ENCODE measurements around the gene SEZ6L.
"Not testable (repeated sequence)": the region's sequence is repeated elsewhere in the genome, so short reads cannot be mapped to it uniquely, and the experiment has no call there.

Gene SEZ6L

DNA sequence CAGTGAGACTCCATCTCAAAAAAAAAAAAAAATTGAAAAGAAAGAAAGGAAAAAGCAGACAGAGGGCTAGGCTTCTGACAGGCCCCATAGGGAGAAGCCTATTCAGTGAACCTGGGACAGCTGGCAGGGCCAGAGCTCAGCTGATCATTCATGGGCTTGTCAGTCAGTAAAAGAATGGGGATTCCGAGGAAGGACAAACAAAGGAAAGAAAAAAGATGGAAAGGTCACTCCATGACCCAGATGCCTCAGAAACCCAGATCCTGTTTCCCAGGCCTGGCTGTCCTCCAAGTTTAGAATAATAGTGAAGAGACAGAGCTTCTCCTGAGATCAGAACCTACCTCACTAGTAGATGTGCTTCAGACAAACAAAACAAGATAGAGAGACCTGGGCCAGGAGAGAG, 225.5 kb downstream of the SEZ6L start:
- no peak for DNase-seq

DNA sequence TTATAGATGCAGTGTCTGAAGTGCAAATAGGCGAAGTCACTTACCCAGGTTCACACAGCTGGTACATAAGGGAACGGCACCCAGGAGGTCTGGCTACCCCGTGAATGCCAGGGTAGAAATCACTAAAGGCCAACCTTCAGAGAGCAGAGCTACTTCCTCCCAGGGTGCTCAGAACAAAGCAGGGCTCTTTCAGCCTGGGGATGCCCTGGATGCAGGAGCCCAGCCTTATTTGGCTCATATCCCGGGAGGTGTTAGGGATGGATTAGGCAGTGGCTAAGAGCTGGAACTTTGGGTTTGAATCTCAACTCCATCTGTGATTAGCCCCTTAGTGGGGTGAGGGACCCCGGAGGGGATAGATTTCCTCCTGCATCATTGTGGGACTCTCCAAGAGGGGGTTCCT, 226.7 kb downstream of the SEZ6L start:
- DNase-seq, result no peak

DNA sequence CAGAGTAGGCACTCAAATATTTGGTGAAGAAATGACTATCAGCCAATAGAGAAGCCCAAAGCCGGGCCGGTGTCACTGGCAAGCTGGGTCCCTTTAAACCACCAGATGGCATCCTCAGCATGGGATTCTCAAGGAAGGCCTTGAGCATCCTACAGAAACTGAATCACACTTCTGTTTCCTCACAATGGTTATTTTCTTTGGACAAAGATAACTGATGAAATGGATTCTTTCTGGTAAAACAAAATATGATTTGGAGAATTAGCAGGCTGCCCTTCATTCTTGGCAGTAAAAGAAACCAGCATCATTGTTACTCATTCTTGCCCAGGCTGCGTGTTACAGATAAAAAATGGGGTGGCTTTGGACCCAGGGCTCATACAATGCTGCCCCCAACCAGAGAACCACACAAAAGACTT, 229.5 kb downstream of the SEZ6L start:
- peak; percentile 40 for DNase-seq

DNA sequence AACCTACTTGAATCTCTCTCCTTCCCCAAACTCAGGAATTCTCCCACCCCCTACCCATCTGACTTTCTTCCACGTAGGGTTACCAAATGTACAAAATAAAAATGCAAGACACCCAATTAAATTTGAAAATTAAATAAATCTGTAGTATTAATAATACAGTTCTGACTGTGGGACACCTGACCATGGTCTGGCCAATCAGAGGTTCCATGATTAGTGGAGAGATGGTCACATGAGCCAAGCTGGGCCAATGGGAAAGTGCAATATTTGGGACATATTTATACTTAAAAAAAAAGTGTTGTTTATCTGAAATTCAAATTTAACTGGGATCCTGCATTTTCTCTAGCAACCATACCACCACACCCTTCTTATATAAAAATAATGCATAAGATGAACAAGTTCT, 230.0 kb downstream of the SEZ6L start:
- DNase-seq, result no peak

DNA sequence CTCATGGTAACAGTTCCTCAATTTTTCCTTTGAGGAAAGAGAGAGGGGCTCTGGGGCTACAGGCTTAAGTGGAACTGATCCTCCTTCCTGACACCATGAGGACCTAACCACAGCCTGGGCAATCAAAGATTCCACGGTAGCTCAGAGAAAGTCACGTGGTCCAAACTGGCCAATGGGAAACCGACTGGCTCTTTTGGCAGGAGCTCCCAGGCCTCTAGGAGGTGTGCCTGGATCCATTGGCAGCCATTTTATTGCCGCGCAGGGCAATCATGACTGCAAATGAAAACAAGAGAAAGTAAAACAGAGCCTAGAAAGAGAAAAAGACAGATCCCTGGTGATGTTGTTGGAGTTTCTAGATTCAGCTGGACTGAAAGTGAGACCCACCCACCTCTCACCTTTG, 232.5 kb downstream of the SEZ6L start:
- DNase-seq, result no peak

DNA sequence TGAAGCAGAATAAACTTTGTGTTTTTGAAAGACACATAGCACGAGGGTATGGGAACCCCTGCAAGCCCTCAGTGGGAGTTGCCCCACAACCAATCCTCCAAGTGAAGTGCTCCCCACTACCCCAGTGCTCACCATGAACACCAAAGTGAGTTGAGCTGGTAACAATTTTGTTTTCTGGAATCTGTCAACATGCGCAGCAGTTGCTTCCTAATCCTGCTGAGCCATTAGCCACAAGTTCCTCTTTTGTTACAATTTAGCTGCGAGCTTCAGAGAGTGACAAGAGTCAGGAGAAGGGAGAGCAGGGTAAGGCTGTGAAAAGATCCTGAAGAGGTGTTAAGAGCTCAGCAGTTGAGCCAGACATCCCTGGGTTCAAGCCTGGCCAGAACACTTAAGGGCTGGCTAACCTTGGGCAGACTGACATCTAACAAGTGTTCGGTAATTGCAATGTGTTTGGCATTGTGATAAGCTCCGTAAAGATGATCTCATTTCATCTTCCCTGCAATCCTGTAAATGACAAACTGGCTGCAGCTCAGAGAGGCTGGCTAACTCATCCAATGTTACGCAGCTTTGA, 235.7 kb downstream of the SEZ6L start:
- no peak for DNase-seq

DNA sequence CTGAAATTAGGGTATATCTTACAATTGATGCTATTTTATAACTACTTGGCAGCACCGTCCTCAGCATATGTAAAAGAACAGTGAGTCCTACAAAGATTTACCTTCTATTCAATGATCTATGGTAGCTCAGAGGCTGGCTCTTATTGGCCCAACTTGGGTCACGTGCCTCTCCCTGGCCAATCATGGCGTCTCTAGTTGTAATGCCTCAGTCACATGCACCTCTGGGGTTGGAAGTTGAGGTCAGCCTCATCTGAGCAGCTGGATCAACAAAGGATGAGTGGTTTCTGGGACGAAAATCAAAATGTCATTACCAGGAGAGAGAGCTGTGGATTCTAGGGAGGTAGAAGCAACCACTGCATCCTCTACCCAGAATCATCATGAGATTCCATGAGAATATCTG, 236.9 kb downstream of the SEZ6L start:
- DNase-seq, result no peak

DNA sequence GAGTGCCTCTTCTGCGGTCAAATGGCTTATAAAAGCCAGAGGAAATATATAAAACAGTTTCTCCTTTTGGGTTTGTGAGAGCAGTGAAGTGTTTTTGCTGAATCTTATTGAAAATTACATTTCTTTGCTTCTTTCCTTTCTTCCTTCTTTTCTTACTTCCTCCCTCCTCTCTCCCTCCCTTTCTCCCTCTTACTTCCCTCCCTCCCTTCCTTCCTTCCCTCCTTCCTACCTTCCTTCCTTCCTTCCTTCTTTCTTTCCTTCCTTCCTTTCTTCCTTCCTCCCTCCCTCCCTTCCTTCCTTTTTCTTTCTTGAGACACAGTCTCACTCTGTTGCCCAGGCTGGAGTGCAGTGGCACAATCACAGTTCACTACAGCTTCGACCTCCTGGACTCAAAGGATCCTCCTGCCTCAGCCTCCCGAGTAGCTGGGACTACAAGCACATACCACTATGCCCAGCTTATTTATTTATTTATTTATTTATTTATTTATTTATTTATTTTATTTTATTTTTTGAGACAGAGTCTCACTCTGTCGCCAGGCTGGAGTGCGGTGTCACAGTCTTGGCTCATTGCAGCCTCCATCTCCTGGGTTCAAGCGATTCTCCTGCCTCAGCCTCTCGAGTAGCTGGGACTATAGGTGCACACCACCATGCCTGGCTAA, 239.4 kb downstream of the SEZ6L start:
- DNase-seq, result not testable (repeated sequence)

DNA sequence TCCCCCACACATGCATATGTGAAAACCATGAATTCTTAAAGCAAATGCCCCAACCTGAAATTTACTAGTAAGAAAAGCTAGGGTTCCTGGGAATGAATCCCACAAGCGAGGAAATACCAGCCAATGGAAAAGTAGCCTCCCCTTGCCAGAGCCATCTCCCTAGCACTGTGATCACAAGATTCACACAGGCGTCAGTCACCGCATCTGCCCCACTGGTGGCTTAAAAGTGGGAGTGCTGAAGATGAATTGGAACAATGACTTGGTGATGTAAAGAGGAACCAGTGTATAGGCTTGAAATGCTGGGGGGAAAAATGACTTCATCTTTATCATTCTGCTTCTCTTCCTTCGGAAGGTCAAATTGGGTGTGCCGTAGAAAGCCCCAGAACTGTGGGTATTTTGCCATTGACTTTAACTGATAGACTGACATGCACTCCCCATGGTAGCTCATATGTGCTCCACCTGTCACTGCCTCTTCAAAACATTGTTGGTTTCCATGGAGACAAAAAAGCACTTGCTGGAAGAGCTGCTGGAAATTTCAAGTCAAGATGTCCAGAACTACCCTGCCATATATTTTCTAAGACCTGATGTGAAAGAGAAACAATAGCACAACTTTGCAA, 240.6 kb downstream of the SEZ6L start:
- no peak for DNase-seq

DNA sequence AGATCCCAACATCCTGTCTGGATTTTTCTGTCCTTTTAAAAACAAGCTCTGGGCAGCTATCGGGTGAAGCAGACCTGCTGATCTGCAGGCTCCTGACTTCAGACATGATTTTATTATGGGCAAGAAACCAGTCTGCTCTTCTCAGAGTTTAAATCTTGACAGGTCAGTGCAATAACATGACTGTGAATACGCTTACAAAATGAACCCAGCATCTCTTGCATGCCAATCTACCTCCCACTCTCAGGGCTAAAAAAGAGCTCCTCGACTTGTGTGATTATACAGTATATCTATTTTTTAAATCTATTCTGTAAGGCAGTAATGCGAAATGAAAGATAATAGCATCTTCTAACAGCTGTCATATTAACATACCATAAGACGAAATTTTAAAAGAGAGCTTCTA, 241.1 kb downstream of the SEZ6L start:
- no peak for DNase-seq

DNA sequence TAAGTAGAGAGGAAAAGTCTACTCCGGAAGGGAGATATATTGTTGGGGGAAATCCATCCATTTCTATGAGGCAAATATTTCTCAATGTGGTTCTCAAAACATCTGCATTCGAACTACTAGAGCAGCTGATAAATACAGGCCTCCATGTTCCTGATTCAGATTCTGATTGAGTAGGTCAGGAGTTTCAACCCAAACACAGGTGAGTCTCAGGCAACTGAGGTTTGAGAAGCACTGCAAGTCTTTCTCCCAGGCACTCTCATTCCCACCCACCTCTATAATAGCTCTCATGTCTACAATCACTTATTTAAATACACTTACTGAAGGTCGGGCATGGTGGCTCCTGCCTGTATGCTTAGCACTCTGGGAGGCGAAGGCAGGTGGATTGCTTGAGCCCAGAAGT, 245.1 kb downstream of the SEZ6L start:
- no peak for DNase-seq

DNA sequence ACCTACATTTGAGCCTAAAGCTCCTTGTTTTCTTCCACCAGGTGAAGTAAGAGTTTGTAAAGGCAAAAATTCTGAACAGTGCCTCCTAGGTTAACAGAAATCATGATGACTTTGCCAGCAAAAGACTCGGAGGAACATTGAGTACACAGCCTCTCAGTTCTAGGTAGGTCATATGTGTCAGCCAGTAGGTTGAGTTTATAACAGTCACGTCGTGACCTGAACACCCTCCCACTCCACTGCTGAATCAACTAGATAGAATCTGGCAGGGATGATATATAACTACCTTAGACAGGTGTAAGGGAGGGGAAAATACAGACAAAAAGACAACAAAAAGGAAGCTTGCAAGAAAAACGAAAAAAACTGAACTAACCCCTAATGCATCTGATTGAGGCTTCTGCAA, 247.0 kb downstream of the SEZ6L start:
- DNase-seq, result no peak

DNA sequence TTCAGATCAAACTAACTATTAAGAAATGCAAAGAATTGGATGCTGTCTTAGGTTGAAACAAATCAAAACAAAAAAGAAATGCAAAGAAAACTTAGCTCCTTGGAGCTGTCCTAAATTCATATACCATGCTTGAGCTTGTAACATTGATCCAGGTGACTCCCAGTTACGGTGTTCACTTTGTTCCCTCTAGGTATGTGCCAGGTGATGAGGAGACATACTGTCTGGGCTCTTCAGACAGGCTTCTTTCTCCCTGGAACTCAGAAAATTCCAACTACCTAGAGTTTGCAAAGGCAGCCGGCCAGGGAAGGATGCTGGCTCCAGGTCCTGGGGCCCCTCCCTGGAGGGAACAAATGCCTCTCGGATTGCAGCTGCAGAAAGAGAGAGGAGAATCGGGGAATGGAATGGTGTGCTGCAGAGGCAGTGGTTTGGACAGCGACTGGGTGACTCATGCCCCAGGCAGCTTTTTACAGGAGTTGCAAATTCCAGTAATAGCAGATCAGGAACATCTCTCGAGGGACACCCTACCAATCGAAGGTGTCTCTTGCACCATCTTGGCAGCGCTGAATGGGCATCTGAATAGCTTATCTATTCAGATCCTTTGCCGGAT, 247.5 kb downstream of the SEZ6L start:
- DNase-seq, result no peak

DNA sequence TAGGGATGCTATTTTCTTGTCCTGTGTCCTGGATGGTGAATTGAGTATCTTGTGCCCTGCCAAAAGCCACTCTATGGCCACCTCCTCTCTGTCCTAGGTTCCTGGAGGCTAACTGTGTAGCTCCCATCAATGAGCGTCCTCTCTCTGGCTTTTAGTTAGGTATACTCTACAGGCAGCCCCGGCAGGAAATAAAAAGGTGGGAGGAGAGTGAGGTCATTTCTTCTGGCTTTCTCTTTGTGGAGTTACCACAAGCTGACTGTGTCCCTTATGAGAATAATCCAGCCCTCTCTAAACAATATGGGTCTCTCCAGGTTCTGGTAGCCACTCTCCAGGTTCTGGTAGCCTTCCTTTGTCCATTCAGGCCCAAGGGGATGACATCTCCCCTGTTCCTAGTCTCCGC, 248.1 kb downstream of the SEZ6L start:
- DNase-seq, result no peak

DNA sequence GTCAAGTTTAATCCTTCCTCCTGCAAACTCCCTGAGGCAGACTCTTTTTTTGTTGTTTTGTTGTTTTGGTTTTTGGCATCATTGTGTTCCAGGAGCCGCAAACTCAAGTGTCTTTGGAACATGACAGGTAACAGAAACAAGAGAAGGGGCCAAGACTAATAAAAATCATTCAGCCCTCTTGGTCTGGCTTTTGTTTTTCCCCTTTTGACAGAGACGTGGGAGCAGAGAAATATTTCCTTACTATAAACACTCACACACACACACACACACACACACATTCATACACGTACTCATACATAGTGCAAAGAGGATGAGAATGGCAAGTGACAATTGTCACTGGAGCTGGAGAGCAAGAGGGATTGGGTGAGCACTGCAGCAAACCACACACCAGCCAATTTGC, 249.4 kb downstream of the SEZ6L start:
- DNase-seq, result no peak

DNA sequence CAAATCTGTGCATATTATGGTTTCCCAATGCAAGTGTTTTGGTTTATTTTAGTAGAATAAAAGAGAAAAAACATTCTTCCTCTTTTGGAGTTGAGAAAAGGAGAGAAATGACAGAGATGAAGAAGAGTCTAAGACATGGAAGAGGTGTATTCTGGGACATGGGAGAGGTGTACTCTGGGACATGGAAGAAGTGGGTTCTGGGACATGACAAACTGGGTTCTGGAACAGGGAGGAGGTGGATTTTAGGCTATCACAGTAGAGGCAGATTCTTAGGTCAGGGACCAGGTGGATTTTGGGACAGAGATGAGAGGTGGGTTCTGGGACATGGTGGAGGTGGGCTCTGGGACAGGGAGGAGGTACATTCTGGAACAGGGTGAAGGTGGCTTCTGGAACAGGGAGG, 257.7 kb downstream of the SEZ6L start:
- DNase-seq, result no peak

DNA sequence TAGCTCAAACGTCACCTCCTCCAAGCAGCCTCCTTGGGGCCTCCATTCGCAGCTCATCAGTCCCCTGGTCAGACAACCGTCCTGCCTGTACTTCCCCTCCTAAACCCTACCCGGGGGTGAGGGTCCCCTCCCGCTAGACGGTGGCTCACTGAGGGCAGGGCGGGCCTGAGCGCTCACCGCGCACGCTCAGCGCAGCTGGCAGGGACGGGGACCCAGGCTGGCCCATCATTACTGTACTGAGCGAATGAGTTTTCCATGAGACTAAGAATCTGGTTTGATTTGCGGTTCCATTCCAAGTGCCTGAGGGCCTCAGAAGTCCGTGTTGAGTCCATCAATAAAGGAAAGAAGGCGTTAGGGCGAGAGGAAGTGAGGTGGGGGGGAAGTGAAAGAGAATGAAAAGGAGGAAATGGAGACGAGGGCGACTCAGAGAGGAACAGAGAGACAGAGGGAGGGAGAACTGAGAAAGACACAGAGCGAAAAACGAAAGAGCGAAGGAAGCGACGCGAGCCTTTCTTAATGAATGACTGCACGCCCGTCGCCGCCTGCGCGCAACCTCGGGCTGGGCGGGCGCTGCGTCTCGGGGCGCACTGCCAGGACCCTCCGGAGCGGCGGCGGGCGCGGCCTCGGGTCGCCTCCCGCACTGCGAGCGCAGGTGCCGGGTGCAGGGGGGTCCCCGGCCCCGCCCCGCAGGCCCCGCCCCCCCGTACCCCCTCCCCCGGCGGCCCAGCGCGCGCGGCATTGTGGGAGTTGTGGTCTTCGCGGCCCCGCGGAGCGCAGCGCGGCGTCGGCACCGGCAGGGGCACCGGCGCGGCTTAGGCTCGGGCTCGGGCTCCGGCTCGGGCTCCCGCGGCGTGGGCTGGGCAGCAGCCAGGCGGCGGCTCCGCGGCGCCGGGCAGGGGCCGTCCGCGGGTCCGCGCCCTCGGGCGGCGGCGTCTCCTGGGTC, 259.5 kb downstream of the SEZ6L start, which contains the start of gene ASPHD2:
ASPHD2 (plus strand) TSS at position 746 of the 943 bp plus-strand sequence. CDS start 4,356 bp downstream, outside the sequence.
- peak; percentile 73 for DNase-seq

DNA sequence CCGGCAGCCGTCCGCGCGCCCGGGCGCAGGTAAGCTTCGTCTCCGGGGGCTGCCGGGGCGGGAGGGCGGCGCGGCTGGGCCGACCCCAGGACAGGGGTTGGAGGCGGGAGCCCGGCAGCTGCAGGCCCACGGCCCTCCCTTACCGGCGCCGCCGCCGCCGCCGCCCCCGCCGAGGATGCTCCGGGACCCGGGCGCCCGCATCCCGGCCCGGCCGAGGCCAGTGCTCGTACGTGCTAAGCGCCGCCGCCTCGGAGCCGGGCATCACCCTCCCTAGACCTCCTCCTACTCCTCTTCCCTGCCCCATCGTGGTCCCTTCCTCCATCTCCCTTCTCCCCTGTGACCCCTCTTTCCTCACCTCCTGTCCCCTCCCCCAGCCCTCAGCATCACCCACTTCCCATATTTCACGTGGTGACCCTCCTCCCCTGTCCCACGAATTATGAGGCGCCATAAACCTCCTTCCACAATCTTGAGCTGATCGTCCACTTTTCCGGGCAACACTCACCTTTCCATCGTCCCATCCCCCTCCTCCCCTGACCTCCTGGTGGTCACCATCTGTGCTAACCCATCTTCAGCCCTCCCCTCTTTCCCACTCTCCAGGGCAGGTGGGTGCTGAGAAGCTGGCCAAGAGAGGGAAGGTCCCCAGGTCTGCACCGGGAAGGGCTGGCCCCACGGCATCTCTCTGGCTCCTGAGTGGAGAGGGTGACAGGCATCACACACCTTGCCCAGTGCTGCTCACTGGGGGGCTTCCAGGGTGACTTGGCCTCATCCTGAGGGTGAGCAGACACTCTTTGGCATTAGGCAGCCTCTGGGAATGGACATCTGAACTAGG, 260.4 kb downstream of the SEZ6L start:
- DNase-seq, result no peak

DNA sequence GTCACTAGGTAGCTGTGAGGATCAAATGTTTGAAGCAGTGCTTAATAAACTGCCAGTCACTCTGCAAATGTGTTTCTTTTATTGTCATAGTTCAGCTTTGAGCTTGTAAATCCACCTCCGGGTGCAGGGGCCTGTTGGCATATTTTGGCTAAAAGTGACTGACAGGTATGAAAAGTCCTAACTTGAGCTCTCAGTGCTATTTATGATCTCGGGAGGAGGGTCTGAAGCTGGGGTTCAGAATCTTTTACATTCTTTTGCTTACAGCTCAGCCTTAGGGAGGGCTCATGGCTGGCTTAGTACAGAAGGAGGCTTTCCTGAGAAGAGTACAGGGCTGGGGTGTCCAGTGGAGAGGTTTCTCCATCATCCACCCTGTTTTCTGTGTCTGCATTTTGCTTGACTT, 261.3 kb downstream of the SEZ6L start:
- no peak for DNase-seq

DNA sequence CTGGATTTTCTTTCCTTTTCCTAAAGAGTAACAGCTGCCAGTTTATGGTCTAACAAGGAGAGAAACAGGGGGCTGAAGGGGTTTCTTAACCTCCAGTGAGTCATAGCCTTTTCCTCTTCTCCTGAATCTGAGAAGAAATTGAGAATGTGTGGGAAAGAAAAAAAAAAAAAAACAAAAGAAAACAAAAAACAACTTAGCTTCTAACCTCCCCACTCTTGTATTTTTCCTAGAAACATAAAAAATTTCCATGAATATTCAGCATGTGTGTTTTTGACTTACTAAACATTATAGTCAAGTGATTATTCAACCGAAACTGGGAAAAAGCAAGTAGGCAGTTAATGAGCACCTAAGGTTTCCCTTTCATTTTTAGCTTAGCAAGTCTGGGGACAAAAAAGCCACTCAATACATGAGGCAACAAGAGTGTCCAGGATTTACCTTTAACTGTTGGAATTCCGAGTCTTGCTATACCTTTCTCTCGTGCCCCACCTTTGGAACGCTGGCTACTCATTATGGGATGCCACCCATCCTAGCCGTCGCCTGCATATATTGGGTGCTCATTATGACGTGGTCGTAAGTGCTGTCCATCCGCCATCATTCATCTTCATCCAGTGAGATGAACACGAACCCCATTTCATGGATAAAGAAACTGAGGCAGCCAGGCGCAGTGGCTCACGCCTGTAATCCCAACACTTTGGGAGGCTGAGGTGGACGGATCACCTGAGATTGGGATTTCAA, 262.2 kb downstream of the SEZ6L start:
- DNase-seq, result no peak

DNA sequence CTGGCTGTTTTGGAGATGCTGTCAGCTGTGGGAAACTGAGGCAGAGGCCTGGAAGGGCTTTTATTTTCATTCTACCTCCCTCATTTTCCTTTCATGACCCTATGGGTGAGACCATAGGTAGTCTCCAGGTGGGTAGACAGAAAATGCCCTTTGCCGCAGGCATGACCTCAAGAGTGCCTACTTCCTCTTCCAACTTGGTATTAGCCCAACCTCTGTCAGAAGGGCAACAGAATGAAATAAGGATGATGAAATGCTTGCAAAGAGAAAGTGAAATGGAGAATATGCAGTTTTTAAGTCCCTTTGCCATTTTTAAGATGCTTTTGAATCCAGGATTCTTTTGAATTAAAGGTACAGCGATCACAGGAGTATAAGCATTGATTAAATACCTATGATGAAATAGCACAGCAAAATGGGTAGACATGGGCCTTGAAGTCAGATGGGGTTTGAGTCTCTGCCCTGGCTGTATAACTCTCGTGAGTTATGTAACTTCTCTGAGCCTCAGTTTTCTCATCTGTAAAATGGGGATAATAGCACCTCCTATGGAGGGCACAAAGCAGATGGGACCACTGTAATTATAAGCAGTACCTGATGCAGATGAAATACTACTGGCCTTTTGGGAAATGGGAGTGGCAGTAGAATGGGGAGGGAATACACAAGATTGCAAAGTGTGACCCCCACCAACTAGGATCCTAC, 263.5 kb downstream of the SEZ6L start:
- DNase-seq, result no peak
